Stimulated activated naive CD8-positive, alpha-beta T cell treated with anti-CD3 and anti-CD28 coated beads, Interleukin-15, amount 100 ng/mL, for 72 hours (primary cell): ENCODE data around the gene SEMA6A.
A peak's percentile ranks its signal among the peaks of the same experiment; 100 is the strongest.

Experiments used
- ATAC-seq: fragments of 150-1000 bp; cut with Tn5 transposase; 2 replicates; pipeline ENCODE4 v1.10.0; 2021; ENCODE audit warnings: mild to moderate bottlenecking, moderate library complexity
- DNase-seq, 2 donors: peaks; one replicate each; pipeline ENCODE4 v3.0.0; 2021 to 2022
- H3K27ac Mint-ChIP-seq, 2 donors: one replicate each; pipeline ENCODE4 v1.8.0; 2022; ENCODE audit warnings: mild to moderate bottlenecking in 2 of 2, mixed read lengths in 2 of 2, moderate library complexity in 2 of 2
- H3K27me3 Mint-ChIP-seq: one replicate; pipeline ENCODE4 v1.8.0; 2022; ENCODE audit warnings: mixed read lengths
- H3K4me1 Mint-ChIP-seq: one replicate; pipeline ENCODE4 v1.8.0; 2022; ENCODE audit warnings: mild to moderate bottlenecking, mixed read lengths
- H3K4me3 Mint-ChIP-seq, 2 donors: one replicate each; pipeline ENCODE4 v1.8.0; 2022; ENCODE audit warnings: mild to moderate bottlenecking in 2 of 2, mixed read lengths in 2 of 2, moderate library complexity in 1 of 2
- H3K9me3 Mint-ChIP-seq, 2 donors: one replicate each; pipeline ENCODE4 v1.8.0; 2022; ENCODE audit warnings: mixed read lengths in 2 of 2

The SEMA6A gene

GRCh38 chr5:116457062-116457461 is 117.6 kb downstream of the SEMA6A start:
- peaks cover 11% of the 10 kb centered on the region for H3K4me1 Mint-ChIP-seq
- H3K27ac Mint-ChIP-seq: no peak overlapping the region
- H3K4me3 Mint-ChIP-seq: no peak overlapping the region
- H3K9me3 Mint-ChIP-seq: no peaks in the 10 kb centered on the region
- no peak for DNase-seq
- no peak for ATAC-seq
- H3K27me3 Mint-ChIP-seq: no peaks in the 10 kb centered on the region

- Mint-ChIP-seq H3K27ac (no peak overlapping the region), H3K4me1 (peaks cover 11% of the 10 kb centered on the region), H3K4me3 (no peak overlapping the region), H3K27me3 (no peaks in the 10 kb centered on the region), H3K9me3 (no peaks in the 10 kb centered on the region)
- no peak for DNase-seq
- ATAC-seq: no peak
These were observed 118.6 kb downstream of the SEMA6A start for GRCh38 chr5:116456036-116456435.

- no peak for DNase-seq
- Mint-ChIP-seq H3K27ac (no peak overlapping the region), H3K27me3 (no peaks in the 10 kb centered on the region), H3K4me3 (no peak overlapping the region), H3K4me1 (peaks cover 11% of the 10 kb centered on the region), H3K9me3 (no peaks in the 10 kb centered on the region)
- ATAC-seq: no peak
These were observed 119.6 kb downstream of the SEMA6A start for GRCh38 chr5:116455061-116455460.

- peak; percentile 94 for ATAC-seq
- Mint-ChIP-seq H3K27me3 (no peaks in the 10 kb centered on the region), H3K4me1 (peaks cover 11% of the 10 kb centered on the region), H3K27ac (no peak overlapping the region), H3K4me3 (no peak overlapping the region), H3K9me3 (no peaks in the 10 kb centered on the region)
- peak in 1 of 2 donors; percentile 50 for DNase-seq
These were observed 120.2 kb downstream of the SEMA6A start for GRCh38 chr5:116454417-116454927.

GRCh38 chr5:116453988-116454411 is 120.6 kb downstream of the SEMA6A start:
- Mint-ChIP-seq H3K4me3 (no peak overlapping the region), H3K4me1 (peaks cover 11% of the 10 kb centered on the region), H3K27ac (no peak overlapping the region), H3K27me3 (no peaks in the 10 kb centered on the region), H3K9me3 (no peaks in the 10 kb centered on the region)
- DNase-seq: no peak
- ATAC-seq: no peak

- Mint-ChIP-seq H3K4me1 (peaks cover 11% of the 10 kb centered on the region), H3K4me3 (no peak overlapping the region), H3K27ac (no peak overlapping the region), H3K9me3 (no peaks in the 10 kb centered on the region), H3K27me3 (no peaks in the 10 kb centered on the region)
- ATAC-seq (no peak), DNase-seq (no peak)
These were observed 121.8 kb downstream of the SEMA6A start for GRCh38 chr5:116452774-116453368.

GRCh38 chr5:116451905-116452450 is 122.6 kb downstream of the SEMA6A start:
- no peaks in the 10 kb centered on the region for H3K9me3 Mint-ChIP-seq
- H3K27me3 Mint-ChIP-seq: no peaks in the 10 kb centered on the region
- DNase-seq (no peak), ATAC-seq (no peak)
- H3K4me3 Mint-ChIP-seq: no peak overlapping the region
- peaks cover 11% of the 10 kb centered on the region for H3K4me1 Mint-ChIP-seq
- H3K27ac Mint-ChIP-seq: no peak overlapping the region

GRCh38 chr5:116451066-116451465 is 123.6 kb downstream of the SEMA6A start:
- ATAC-seq (no peak), DNase-seq (no peak)
- H3K27me3 Mint-ChIP-seq: no peaks in the 10 kb centered on the region
- no peak overlapping the region for H3K27ac Mint-ChIP-seq
- no peak overlapping the region for H3K4me3 Mint-ChIP-seq
- H3K4me1 Mint-ChIP-seq: peaks cover 11% of the 10 kb centered on the region
- peaks cover 0 to 9% of the 10 kb centered on the region in 2 donors for H3K9me3 Mint-ChIP-seq

GRCh38 chr5:116449458-116449857 is 125.2 kb downstream of the SEMA6A start:
- Mint-ChIP-seq H3K27me3 (no peaks in the 10 kb centered on the region), H3K4me1 (peaks cover 6% of the 10 kb centered on the region), H3K9me3 (peaks cover 0 to 13% of the 10 kb centered on the region in 2 donors), H3K27ac (no peak overlapping the region), H3K4me3 (no peak overlapping the region)
- DNase-seq (no peak), ATAC-seq (no peak)

- peaks cover 1% of the 10 kb centered on the region for H3K4me1 Mint-ChIP-seq
- H3K4me3 Mint-ChIP-seq: no peak overlapping the region
- H3K27me3 Mint-ChIP-seq: no peaks in the 10 kb centered on the region
- no peak overlapping the region for H3K27ac Mint-ChIP-seq
- peaks cover 0 to 13% of the 10 kb centered on the region in 2 donors for H3K9me3 Mint-ChIP-seq
- DNase-seq (no peak), ATAC-seq (no peak)
These were observed 125.7 kb downstream of the SEMA6A start for GRCh38 chr5:116448870-116449427.

- H3K9me3 Mint-ChIP-seq: peaks cover 0 to 13% of the 10 kb centered on the region in 2 donors
- no peak overlapping the region for H3K4me3 Mint-ChIP-seq
- H3K4me1 Mint-ChIP-seq: no peaks in the 10 kb centered on the region
- no peaks in the 10 kb centered on the region for H3K27me3 Mint-ChIP-seq
- ATAC-seq (no peak), DNase-seq (no peak)
- H3K27ac Mint-ChIP-seq: no peak overlapping the region
These were observed 126.2 kb downstream of the SEMA6A start for GRCh38 chr5:116448450-116448849.

GRCh38 chr5:116446356-116447005 is 128.1 kb downstream of the SEMA6A start:
- Mint-ChIP-seq H3K4me3 (no peak overlapping the region), H3K4me1 (no peaks in the 10 kb centered on the region), H3K9me3 (peaks cover 0 to 13% of the 10 kb centered on the region in 2 donors), H3K27ac (peak overlapping the region; percentile 65 to 76), H3K27me3 (no peaks in the 10 kb centered on the region)
- DNase-seq: no peak
- no peak for ATAC-seq

- Mint-ChIP-seq H3K4me1 (no peaks in the 10 kb centered on the region), H3K4me3 (no peak overlapping the region), H3K27me3 (no peaks in the 10 kb centered on the region), H3K27ac (no peak overlapping the region), H3K9me3 (peaks cover 0 to 13% of the 10 kb centered on the region in 2 donors)
- ATAC-seq (no peak), DNase-seq (no peak)
These were observed 129.3 kb downstream of the SEMA6A start for GRCh38 chr5:116445311-116445710.

- Mint-ChIP-seq H3K4me1 (no peaks in the 10 kb centered on the region), H3K27ac (no peak overlapping the region), H3K4me3 (no peak overlapping the region), H3K27me3 (no peaks in the 10 kb centered on the region), H3K9me3 (peaks cover 0 to 13% of the 10 kb centered on the region in 2 donors)
- no peak for ATAC-seq
- DNase-seq: no peak
These were observed 130.0 kb downstream of the SEMA6A start for GRCh38 chr5:116444373-116445295.

GRCh38 chr5:116442931-116443551 is 131.6 kb downstream of the SEMA6A start:
- no peaks in the 10 kb centered on the region for H3K27me3 Mint-ChIP-seq
- no peaks in the 10 kb centered on the region for H3K4me1 Mint-ChIP-seq
- ATAC-seq: no peak
- DNase-seq: no peak
- no peak overlapping the region for H3K4me3 Mint-ChIP-seq
- H3K27ac Mint-ChIP-seq: no peak overlapping the region
- peaks cover 0 to 13% of the 10 kb centered on the region in 2 donors for H3K9me3 Mint-ChIP-seq
